ENCODE measurements around the gene PDZRN3. TPM values are rescaled to one million over a fixed set of nuclear protein-coding genes. Genes with fewer than 3 reads are reported as not detected.

PDZRN3 gene
- total and polyA plus RNA-seq, 2 donors (not counting 3 experiments of a cell fraction or from before 2014, with no cell fraction given) = not detected

DNA sequence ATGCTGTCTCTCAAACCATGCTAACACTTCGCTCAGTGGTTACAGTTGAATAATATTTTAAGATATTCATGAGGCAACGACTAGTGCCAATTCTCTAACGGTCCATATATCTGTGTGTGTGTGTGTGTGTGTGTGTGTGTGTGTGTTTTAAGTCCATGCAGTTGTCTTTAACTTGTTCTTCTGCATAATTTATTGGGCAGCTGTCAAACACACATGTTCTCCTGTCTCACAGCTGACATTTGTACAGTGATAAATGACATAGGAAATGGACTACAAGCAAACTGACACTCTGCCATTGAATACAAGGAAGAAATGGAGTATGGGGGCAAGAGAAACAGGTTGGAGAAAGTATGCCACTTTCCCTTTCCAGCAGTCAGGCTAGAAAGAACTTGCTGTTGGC is 172.0 kb downstream of the PDZRN3 start:
- Histone ChIP-seq H2AFZ (ENCODE audit: low read depth, low read length) (no peak overlapping the region), H3K27me3 (ENCODE audit: control insufficient read depth in 2 of 2, insufficient read depth in 2 of 2, low read length in 2 of 2) (no peaks in the 10 kb centered on the region), H3K4me3 (replicated peaks in 1 of 3; ENCODE audit: insufficient read depth in 1 of 3, low read depth in 1 of 3, low read length in 3 of 3) (no peak overlapping the region), H3K9me3 (replicated peaks; ENCODE audit: control insufficient read depth, insufficient read depth, low read length) (no peaks in the 10 kb centered on the region), H3K9ac (replicated peaks; ENCODE audit: extremely low read depth, insufficient read depth, low read length) (no peak overlapping the region), H3K36me3 (ENCODE audit: control insufficient read depth in 2 of 2, extremely low read depth in 1 of 2, insufficient read depth in 2 of 2, low read length in 2 of 2) (no peaks in the 10 kb centered on the region), H4K20me1 (replicated peaks; ENCODE audit: control insufficient read depth, extremely low read depth, insufficient read depth, low read length) (no peaks in the 10 kb centered on the region), H3K4me2 (ENCODE audit: insufficient read depth, low read length) (no peak overlapping the region), H3K79me2 (ENCODE audit: control insufficient read depth, insufficient read depth, low read length) (no peaks in the 10 kb centered on the region), H3K27ac (ENCODE audit: insufficient read depth, low read depth, low read length) (no peak overlapping the region), H3K4me1 (ENCODE audit: control insufficient read depth, extremely low read depth, insufficient read depth, low read length) (no peaks in the 10 kb centered on the region), H3K9me1 (replicated peaks; ENCODE audit: control insufficient read depth, extremely low read depth, insufficient read depth, low read length) (no peaks in the 10 kb centered on the region)
- no TSS peak for BruUV-seq (replicated peaks)
- TF ChIP-seq EZH2 (IDR thresholded peaks at IDR 0.05; ENCODE audit: borderline replicate concordance, low read depth, low read length, severe bottlenecking) = no peak
- TF ChIP-seq MYC (IDR thresholded peaks at IDR 0.05; ENCODE audit: low read depth, low read length) = no peak
- TF ChIP-seq, protein P1, sequence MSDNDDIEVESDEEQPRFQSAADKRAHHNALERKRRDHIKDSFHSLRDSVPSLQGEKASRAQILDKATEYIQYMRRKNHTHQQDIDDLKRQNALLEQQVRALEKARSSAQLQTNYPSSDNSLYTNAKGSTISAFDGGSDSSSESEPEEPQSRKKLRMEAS (IDR thresholded peaks at IDR 0.05; ENCODE audit: insufficient read depth, insufficient read length) = no peak
- TF ChIP-seq JUN (IDR thresholded peaks at IDR 0.05; ENCODE audit: borderline replicate concordance, insufficient read depth, insufficient read length, low read depth) = no peak
- TF ChIP-seq POLR2A (IDR thresholded peaks at IDR 0.05; ENCODE audit: low read depth, low read length) = no peak
- no peak for TF ChIP-seq POLR2AphosphoS5 (IDR thresholded peaks at IDR 0.05; ENCODE audit: insufficient read depth, low read depth, low read length)
- TF ChIP-seq GATA2 (IDR thresholded peaks at IDR 0.05; ENCODE audit: insufficient read depth, insufficient read length, low read depth, low read length) = no peak
- no peak for TF ChIP-seq FOS (IDR thresholded peaks at IDR 0.05; ENCODE audit: borderline replicate concordance, insufficient read depth, low read length)
- TF ChIP-seq, protein P2, sequence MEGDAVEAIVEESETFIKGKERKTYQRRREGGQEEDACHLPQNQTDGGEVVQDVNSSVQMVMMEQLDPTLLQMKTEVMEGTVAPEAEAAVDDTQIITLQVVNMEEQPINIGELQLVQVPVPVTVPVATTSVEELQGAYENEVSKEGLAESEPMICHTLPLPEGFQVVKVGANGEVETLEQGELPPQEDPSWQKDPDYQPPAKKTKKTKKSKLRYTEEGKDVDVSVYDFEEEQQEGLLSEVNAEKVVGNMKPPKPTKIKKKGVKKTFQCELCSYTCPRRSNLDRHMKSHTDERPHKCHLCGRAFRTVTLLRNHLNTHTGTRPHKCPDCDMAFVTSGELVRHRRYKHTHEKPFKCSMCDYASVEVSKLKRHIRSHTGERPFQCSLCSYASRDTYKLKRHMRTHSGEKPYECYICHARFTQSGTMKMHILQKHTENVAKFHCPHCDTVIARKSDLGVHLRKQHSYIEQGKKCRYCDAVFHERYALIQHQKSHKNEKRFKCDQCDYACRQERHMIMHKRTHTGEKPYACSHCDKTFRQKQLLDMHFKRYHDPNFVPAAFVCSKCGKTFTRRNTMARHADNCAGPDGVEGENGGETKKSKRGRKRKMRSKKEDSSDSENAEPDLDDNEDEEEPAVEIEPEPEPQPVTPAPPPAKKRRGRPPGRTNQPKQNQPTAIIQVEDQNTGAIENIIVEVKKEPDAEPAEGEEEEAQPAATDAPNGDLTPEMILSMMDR (IDR thresholded peaks at IDR 0.05; ENCODE audit: extremely low read depth in 1 of 2, insufficient read depth in 1 of 2, low read depth in 1 of 2, low read length in 2 of 2) = no peak
- FAIRE-seq = no peak
- ChIA-PET POLR2A (no interaction called here), CTCF (interaction anchor here (1.3 kb wide), 1 partner anchor 55 kb away, joined by 3 read pairs; no protein-coding TSS in a partner anchor)
- no peak for DNase-seq (ENCODE audit: low read depth, low spot score)
- intact Hi-C loops (cut with micrococcal nuclease) (no loop called here), dilution Hi-C loops (cut with MboI; ENCODE audit: extremely low pct_ligation_motif_present, low sequenced_read_pairs) (no loop called here)
